ENCODE measurements around the gene PRDX2.

Gene PRDX2

GRCh38 chr19:12779162-12779993 is 22.2 kb downstream of the PRDX2 start:
- no peak for DNase-seq (ENCODE audit: low read depth)

DNA sequence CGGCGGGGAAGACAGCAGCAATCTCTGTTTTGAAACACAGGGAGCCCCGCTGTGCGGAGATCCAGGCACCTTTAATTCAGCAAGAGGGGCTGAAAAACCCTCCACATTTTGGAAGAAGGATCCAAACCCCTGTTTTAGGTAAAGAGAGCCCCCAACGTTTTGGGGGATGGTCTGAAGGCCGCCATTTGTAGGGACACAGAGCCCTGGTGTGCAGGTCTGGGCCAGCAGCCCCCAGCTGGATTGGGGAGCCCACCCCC is 22.8 kb downstream of the PRDX2 start:
- DNase-seq (ENCODE audit: low read depth): no peak

DNA sequence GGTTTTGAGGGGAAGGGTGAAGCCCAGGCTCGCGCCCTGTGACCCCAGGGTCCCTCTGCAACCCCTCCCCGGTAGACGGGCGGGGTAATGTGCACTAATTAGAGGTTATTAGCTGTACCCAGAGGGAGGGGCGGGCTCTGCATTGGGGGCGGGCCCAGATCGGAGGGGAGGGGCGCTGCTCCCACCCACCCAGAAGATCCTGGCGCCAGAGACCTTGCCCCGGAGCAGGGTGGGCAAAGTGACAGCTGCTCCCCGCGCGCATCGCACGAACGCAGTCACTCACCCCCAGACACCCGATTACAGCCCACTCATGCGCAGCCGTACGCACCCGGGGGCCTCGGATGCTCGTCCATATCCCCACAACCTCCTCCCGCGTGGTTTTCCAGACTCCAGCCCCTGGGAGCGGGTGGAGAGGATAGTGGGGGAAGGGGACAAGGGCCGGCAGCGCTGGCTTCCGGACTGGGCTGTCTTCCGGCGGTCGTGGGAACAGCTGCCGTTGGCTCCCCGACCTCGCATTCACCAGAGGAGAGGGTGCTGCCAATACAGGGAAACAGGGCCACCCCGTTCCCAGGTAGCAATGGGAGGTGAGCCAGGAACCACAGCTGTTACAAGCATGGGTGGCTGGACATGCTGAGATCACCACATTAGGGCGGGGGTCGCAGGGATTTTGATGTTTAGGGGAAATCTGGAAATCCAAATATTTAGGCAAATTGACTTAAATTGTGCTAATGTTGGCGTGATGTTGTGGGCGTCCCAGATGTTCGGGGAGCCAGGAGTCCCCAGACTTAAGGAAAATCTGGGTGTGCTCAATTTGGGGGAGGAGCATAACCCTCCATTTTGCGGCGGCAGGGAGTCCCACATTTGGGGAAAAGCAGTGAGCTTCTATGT is 23.3 kb downstream of the PRDX2 start:
- no peak for DNase-seq (ENCODE audit: low read depth)

DNA sequence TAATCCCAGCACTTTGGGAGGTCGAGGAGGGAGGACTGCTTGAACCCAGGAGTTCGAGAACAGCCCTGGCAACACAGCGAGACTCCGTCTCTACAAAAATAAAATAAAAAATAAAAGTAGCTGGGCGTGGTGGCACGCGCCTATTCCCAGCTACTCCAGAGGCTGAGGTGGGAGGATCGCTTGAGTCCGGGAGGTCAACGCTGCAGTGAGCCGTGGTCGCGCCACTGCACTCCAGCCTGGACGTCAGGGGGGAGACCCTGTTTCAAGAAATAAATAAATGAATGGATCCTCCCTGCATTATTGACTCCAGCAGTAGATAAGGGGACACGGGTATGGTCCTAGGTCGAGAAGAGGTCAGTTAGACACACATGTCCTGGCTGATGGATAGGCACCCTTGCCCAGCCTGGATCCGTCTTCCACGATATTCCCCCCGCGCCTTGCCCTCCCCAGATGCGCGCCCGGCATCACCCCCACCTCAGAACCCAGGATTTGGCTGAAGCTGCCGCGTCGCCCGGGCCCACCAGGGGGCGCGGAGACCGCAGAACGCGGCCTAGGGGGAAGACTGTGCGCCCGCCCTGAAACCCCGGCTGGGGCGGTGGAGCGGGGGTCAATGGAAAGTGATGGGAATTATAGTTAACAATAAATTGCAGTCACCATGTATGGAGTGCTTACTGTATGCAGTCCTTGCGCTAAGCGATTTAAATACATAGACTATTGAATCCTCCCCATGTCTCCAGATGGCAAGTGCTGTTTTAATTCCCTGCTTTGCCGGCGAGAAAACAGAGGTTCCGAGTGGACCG is 24.2 kb downstream of the PRDX2 start:
- peak; percentile 83 for DNase-seq (ENCODE audit: low read depth)

GRCh38 chr19:12774588-12775555 is 26.7 kb downstream of the PRDX2 start, which contains the start of gene HOOK2:
TSS of gene HOOK2 (minus strand) at chr19:12775552. CDS start at chr19:12775449, 103 bp downstream.
- no peak for DNase-seq (ENCODE audit: low read depth)

- DNase-seq (ENCODE audit: low read depth): no peak
Measured at GRCh38 chr19:12773571-12773970, 28.0 kb downstream of the PRDX2 start.

- no peak for DNase-seq (ENCODE audit: low read depth)
Measured at GRCh38 chr19:12772323-12772722, 29.3 kb downstream of the PRDX2 start.

DNA sequence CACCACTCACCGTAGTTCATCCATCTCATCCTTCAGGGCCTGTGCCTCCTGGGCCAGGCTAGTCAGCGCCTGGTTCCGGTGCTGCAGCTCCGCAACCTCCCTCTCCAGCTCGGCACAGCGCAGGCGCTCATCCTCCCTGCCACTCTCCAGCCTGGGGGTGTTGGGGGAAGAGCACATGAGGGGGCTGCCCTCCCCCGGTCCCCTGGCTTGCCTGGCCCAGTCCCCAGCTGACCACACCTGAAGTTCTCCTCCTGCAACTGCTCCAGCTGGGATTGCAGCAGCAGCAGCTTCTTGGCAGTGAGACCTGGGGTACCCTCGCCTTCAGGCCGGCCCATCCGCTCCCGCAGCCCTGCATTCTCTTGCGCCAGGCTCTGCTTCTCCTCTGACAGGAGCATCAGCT is 30.7 kb downstream of the PRDX2 start:
- DNase-seq (ENCODE audit: low read depth): no peak

- peak; percentile 55 for DNase-seq (ENCODE audit: low read depth)
Measured at GRCh38 chr19:12769689-12770088, 31.9 kb downstream of the PRDX2 start.

DNA sequence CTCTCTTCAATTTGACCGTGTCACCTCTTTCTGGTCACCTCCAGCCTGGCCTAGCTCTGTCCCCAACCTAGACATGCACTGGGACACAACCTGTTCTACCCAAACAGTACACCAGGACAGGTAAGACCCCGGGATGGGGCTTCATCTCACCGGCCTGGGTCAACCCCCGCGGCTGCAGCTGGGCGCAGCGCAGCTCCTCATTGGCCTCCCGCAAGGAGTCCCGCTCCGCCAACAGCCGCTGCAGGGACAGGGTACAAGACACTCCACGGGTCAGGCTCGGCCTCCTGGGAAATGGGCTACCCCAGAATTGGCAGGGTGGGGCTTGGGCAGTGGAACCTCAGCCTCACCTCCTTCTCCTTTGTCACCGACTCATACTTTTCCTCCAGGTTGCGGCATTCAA is 33.9 kb downstream of the PRDX2 start:
- DNase-seq (ENCODE audit: low read depth): no peak

DNA sequence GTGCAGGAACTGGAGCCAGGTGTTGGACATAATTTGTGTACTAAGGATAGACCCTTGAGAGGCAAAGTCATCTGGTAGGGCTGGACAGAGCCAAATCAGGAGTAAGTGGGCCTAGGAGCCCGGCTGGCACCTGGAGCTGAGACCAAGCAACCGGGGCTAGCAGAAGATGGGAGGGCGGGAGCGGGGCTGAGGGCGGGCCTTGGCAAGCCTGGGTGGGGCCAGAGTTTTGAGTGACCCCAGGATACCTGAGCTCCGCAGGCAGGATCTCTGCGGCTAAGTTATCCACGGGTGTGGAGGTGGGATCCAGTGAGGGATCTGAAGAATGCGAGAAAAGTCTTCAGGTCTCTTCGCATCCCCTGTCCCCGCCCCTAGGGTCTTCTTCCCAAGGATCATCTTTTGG is 34.5 kb downstream of the PRDX2 start:
- no peak for DNase-seq (ENCODE audit: low read depth)

DNA sequence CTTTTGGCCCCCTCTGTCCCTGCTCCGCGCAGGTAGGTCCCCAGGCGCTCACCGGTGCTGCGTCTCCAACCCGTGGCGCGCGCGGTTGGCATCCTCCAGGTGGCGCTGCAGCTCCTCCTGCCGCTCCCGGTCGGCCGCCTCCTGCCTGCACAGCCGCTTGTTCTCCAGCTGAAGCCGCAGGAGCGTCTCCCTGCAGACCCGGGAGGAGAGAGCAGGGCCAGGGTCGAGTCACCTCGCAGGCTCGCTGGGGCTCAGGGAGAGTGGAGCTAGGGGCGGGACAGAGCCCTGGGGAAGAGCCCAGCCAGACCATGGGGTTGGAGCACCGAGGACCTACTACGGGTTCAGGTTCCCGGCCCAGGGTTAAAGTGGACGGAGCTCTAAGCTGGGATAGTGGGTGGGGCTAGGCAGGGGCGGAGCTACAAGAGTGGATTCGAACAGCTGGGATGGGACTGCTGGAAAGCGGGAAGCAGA is 35.5 kb downstream of the PRDX2 start:
- peak; percentile 68 for DNase-seq (ENCODE audit: low read depth)

DNA sequence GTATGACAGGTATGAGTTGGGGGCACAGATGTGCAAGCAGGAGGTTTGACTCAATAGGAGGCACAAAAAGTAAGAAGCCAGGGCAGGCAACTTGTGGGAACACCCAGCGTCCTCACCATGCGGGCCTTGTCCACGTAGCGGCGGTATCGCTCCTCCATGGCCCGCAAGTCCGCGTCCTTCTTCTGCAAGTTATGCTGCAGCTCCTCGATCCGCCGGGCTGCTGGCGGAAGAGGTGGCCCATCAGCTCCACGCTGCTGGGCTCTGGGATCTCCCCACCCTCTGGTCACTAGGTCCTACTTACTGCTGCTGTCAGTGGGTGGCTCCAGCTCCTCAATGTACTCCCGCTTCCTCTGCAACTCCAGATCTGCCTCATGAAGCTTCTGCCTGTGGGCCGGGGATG is 36.9 kb downstream of the PRDX2 start:
- DNase-seq (ENCODE audit: low read depth): no peak

- DNase-seq (ENCODE audit: low read depth): no peak
Measured at GRCh38 chr19:12763100-12763499, 38.5 kb downstream of the PRDX2 start.

- DNase-seq (ENCODE audit: low read depth): no peak
Measured at GRCh38 chr19:12759686-12760085, 41.9 kb downstream of the PRDX2 start.

- peak; percentile 74 for DNase-seq (ENCODE audit: low read depth)
Measured at GRCh38 chr19:12757544-12758274, 43.9 kb downstream of the PRDX2 start.

DNA sequence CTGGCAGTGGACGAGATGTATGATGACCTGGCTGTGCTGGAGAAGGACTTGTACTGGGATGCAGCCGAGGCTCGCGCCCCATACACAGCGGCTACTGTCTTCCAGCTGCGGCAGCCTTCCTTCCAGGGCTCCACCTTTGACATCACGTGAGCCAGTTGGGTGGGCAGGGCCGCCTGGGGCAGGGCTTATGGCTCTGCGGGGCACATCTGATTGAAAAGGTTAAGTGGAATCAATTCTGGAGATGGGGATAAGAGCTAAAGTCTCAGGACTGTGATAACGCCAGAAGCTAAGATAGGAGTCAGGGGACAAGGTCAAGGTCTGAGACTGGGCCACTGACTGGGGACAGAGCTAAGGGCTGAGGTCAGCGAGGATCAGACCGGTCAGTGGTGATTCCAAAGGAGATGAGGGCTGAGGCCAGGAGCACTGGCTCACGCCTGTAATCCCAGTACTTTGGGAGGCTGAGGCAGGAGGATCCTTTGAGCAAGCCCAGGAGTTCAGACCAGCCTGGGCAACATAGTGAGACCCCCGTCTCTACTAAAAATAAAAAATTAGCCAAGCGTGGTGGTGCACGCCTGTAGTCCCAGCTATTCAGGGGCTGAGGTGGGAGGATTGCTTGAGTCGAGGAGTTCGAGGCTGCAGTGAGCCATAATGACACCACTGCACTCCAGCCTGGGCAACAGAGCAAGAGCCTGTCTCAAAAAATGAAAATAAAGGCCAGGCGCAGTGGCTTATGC is 45.3 kb downstream of the PRDX2 start:
- DNase-seq (ENCODE audit: low read depth): no peak

DNA sequence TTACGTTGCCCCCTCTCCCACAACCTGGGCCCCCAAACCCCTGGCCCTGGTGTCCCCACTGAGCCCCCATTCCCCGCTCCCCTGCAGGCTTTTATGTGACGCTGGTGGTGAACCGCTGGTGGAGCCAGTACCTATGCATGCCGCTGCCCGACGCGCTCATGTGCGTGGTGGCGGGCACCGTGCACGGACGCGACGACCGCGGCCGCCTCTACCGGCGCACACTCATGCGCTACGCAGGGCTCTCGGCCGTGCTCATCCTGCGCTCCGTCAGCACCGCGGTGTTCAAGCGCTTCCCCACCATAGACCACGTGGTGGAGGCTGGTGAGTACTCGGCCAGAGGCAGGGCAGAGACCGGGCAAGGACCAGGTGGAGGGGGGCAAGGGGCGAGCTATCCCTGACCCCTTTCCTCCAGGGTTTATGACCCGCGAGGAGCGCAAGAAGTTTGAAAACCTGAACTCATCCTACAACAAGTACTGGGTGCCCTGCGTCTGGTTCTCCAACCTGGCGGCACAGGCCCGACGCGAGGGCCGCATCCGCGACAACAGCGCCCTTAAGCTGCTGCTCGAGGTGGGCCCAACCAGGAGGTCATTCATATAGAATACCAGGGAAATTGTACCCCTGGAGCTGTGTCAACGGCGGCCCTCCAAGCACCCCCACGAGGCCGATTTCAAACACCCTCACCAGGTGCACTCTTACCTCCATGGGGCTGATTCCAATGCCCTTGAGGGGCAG is 47.0 kb downstream of the PRDX2 start:
- no peak for DNase-seq (ENCODE audit: low read depth)

Measured in activated T-cell treated with anti-CD3 and anti-CD28 coated beads for 48 hours (primary cell).